OCI-LY3 (cell line): ENCODE results near the gene FAM20B.

Experiments
- CTCF ChIP-seq: fragments of 200-600, 300-600 bp; sonication (generic); IDR thresholded peaks from 2 replicates; pipeline ENCODE4 v1.5.1; 2014; ENCODE audit warnings: antibody characterized with exemption, low read length, low read depth
- EZH2phosphoT487 ChIP-seq: fragments of 200-600 bp; shearing (Covaris generic); IDR thresholded peaks from 2 replicates; pipeline ENCODE4 v1.6.1; 2018; ENCODE audit warnings: antibody characterized with exemption, mixed run types, low read depth

- TF ChIP-seq CTCF (no peak), EZH2phosphoT487 (no peak)
Measured at GRCh38 chr1:179015396-179015795, 10.3 kb upstream of the FAM20B start.
